Activated T-helper 17 cell treated with anti-CD3 and anti-CD28 coated beads, Interleukin-2, amount 50 U/mL, for 72 hours (primary cell): ENCODE data around the gene ZNF91. TPM values are rescaled to one million over a fixed set of nuclear protein-coding genes. Genes with fewer than 3 reads are reported as not detected.
"Not testable (repeated sequence)": the region's sequence is repeated elsewhere in the genome, so short reads cannot be mapped to it uniquely, and the experiment has no call there.

ENCODE experiments used
- ATAC-seq: fragments of 150-1000 bp; cut with Tn5 transposase; replicated peaks from 2 replicates; pipeline ENCODE4 v1.10.0; 2021; ENCODE audit warnings: mild to moderate bottlenecking, moderate library complexity
- H3K27ac Mint-ChIP-seq: one replicate; pipeline ENCODE4 v1.8.0; 2022; ENCODE audit warnings: mixed read lengths
- H3K27me3 Mint-ChIP-seq: one replicate; pipeline ENCODE4 v1.8.0; 2022; ENCODE audit warnings: mixed read lengths
- H3K36me3 Mint-ChIP-seq: one replicate; pipeline ENCODE4 v1.8.0; 2022; ENCODE audit warnings: low read depth, mild to moderate bottlenecking, mixed read lengths
- H3K4me1 Mint-ChIP-seq: one replicate; pipeline ENCODE4 v1.8.0; 2022; ENCODE audit warnings: mixed read lengths
- H3K4me3 Mint-ChIP-seq: one replicate; pipeline ENCODE4 v1.8.0; 2022; ENCODE audit warnings: mild to moderate bottlenecking, mixed read lengths
- H3K9me3 Mint-ChIP-seq: one replicate; pipeline ENCODE4 v1.8.0; 2022; ENCODE audit warnings: mixed read lengths
- total RNA-seq, 2 donors: library from RNA; stranded (reverse); gene quantifications; one replicate each; pipeline ENCODE4 v1.2.3, GENCODE V29; 2022

The ZNF91 gene
- total RNA-seq, 2 donors from 2014 or later: 23.7 to 39.9 TPM

- not testable (repeated sequence) for H3K4me1 Mint-ChIP-seq, H3K36me3 Mint-ChIP-seq, H3K4me3 Mint-ChIP-seq, ATAC-seq, H3K27ac Mint-ChIP-seq, H3K27me3 Mint-ChIP-seq
- H3K9me3 Mint-ChIP-seq: peaks cover 26% of the 10 kb centered on the region
These were observed 76.3 kb downstream of the ZNF91 start for GRCh38 chr19:23318941-23319340.

- no peak overlapping the region for H3K27ac Mint-ChIP-seq
- no peaks in the 10 kb centered on the region for H3K36me3 Mint-ChIP-seq
- no peaks in the 10 kb centered on the region for H3K27me3 Mint-ChIP-seq
- ATAC-seq: peak; percentile 93
- H3K4me1 Mint-ChIP-seq: no peaks in the 10 kb centered on the region
- peaks cover 18% of the 10 kb centered on the region for H3K9me3 Mint-ChIP-seq
- no peak overlapping the region for H3K4me3 Mint-ChIP-seq
These were observed 77.1 kb downstream of the ZNF91 start for GRCh38 chr19:23318143-23318542.

- Mint-ChIP-seq H3K27me3 (no peaks in the 10 kb centered on the region), H3K27ac (no peak overlapping the region), H3K4me3 (no peak overlapping the region), H3K9me3 (peaks cover 10% of the 10 kb centered on the region), H3K4me1 (no peaks in the 10 kb centered on the region), H3K36me3 (no peaks in the 10 kb centered on the region)
- ATAC-seq: no peak
These were observed 80.0 kb downstream of the ZNF91 start for GRCh38 chr19:23315286-23315685.

DNA sequence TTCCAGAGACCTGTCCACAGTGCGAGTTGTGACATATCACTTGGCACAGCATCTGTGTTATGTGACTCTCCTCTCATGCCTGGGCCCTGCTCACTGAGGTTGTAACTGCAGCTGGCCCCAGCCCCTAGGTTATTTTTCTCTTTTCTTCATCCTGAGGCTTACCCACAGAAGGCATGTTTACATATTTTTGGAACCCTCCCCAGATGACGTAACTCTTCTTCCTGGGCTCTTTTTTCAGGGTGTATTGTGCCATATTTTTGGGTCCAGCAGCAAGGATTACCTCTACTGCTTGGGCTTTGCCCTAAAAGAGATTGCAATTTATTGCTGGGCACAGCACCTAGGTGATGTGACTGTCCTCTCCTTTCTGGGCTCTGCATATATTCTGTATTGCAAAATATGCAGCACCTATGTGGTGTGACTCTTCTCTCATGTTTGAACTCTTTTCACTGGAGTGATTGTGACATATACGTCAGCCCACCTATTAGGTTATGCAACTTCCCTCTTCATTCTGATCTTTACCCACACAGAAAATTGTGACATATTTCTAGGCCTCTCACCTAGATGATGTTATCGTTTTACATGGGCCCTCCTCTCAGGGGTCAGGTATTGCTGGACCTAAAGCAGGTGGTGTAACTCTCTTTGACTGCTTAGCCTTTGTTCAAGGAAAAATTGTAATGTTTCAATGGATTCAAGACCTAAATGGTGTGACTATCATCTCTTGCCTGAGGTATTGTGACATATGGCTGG is 80.6 kb downstream of the ZNF91 start:
- peaks cover 10% of the 10 kb centered on the region for H3K9me3 Mint-ChIP-seq
- no peak overlapping the region for H3K4me3 Mint-ChIP-seq
- ATAC-seq: no peak
- no peak overlapping the region for H3K27ac Mint-ChIP-seq
- no peaks in the 10 kb centered on the region for H3K36me3 Mint-ChIP-seq
- no peaks in the 10 kb centered on the region for H3K4me1 Mint-ChIP-seq
- no peaks in the 10 kb centered on the region for H3K27me3 Mint-ChIP-seq

- no peaks in the 10 kb centered on the region for H3K36me3 Mint-ChIP-seq
- no peak for ATAC-seq
- H3K27ac Mint-ChIP-seq: no peak overlapping the region
- no peak overlapping the region for H3K4me3 Mint-ChIP-seq
- H3K4me1 Mint-ChIP-seq: no peaks in the 10 kb centered on the region
- peaks cover 5% of the 10 kb centered on the region for H3K9me3 Mint-ChIP-seq
- no peaks in the 10 kb centered on the region for H3K27me3 Mint-ChIP-seq
These were observed 82.1 kb downstream of the ZNF91 start for GRCh38 chr19:23313196-23313595.

- Mint-ChIP-seq H3K4me3 (no peak overlapping the region), H3K4me1 (no peaks in the 10 kb centered on the region), H3K9me3 (peaks cover under 1% of the 10 kb centered on the region), H3K27me3 (no peaks in the 10 kb centered on the region), H3K27ac (no peak overlapping the region), H3K36me3 (no peaks in the 10 kb centered on the region)
- ATAC-seq: peak; percentile 57
These were observed 82.8 kb downstream of the ZNF91 start for GRCh38 chr19:23312515-23312914.

DNA sequence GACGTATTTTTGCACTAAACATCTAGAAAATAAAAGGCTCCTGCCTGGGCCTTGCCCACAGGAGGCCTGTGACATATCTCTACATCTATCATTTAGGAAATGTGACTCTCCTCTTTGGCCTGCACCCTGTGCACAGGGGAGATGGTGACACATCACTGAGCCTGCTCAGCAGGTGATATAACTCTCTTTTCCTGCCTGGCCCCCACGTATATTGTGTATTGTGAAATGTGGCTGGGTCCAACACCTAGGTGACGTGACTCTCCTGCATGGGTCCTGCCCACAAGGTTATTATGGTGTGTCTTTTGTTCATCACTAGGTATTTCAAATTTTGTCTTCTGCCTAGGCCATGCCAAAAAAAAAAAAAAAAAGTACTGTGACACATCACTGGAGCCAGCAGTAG is 83.7 kb downstream of the ZNF91 start:
- no peak overlapping the region for H3K27ac Mint-ChIP-seq
- no peaks in the 10 kb centered on the region for H3K36me3 Mint-ChIP-seq
- H3K4me1 Mint-ChIP-seq: no peaks in the 10 kb centered on the region
- H3K27me3 Mint-ChIP-seq: no peaks in the 10 kb centered on the region
- no peak overlapping the region for H3K4me3 Mint-ChIP-seq
- ATAC-seq: peak; percentile 35
- peaks cover 4% of the 10 kb centered on the region for H3K9me3 Mint-ChIP-seq

- H3K9me3 Mint-ChIP-seq: peaks cover 4% of the 10 kb centered on the region
- H3K4me1 Mint-ChIP-seq: no peaks in the 10 kb centered on the region
- no peak overlapping the region for H3K27ac Mint-ChIP-seq
- peak; percentile 46 for ATAC-seq
- H3K4me3 Mint-ChIP-seq: no peak overlapping the region
- no peaks in the 10 kb centered on the region for H3K27me3 Mint-ChIP-seq
- no peaks in the 10 kb centered on the region for H3K36me3 Mint-ChIP-seq
These were observed 84.5 kb downstream of the ZNF91 start for GRCh38 chr19:23310729-23311211.

DNA sequence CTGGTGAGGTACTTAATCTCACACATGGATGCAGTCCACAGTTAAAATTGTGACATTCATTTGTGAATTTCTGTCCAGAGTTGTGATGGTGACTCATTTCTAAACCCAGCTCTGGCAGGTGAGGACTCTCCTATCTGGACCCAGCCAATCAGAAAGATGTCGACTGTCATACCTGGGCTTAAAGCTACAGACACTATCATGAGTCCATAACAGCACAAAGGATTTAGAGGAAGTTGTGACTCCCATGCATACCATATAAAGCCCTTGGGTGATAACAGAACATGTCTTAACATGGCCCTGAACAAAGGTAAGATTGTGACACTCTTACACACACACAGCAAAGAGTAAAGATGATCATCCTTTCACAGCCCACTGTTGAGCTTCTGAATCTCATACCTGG is 85.3 kb downstream of the ZNF91 start:
- no peak overlapping the region for H3K27ac Mint-ChIP-seq
- no peaks in the 10 kb centered on the region for H3K36me3 Mint-ChIP-seq
- H3K4me3 Mint-ChIP-seq: no peak overlapping the region
- H3K9me3 Mint-ChIP-seq: peaks cover 4% of the 10 kb centered on the region
- H3K27me3 Mint-ChIP-seq: no peaks in the 10 kb centered on the region
- H3K4me1 Mint-ChIP-seq: no peaks in the 10 kb centered on the region
- ATAC-seq: no peak

DNA sequence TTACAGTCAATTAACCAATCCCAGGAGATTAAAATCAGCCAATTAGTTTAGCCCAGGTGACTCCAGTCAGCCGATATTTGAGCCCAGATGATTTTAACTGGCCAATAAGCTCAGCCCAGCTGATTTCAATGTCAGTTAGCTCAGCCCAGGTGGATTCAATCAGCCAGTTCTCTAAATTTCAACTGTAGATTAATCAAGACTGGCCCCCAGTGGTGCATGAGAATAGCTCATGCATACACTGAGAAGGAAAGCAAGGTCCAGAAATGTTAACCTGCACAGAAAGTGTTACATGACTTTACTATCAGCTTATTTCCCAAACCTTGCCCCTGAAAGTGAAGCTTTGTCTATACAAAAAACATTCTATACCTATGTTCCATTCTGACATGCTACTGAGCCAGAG is 89.7 kb downstream of the ZNF91 start:
- H3K4me1 Mint-ChIP-seq: no peaks in the 10 kb centered on the region

GRCh38 chr19:23304238-23304637 is 91.0 kb downstream of the ZNF91 start:
- no peaks in the 10 kb centered on the region for H3K36me3 Mint-ChIP-seq
- no peak overlapping the region for H3K4me3 Mint-ChIP-seq
- no peaks in the 10 kb centered on the region for H3K4me1 Mint-ChIP-seq
- no peak overlapping the region for H3K27ac Mint-ChIP-seq
- peaks cover 13% of the 10 kb centered on the region for H3K9me3 Mint-ChIP-seq
- ATAC-seq: no peak
- H3K27me3 Mint-ChIP-seq: peaks cover 4% of the 10 kb centered on the region

More for the DNA sequence above, 89.7 kb downstream of the ZNF91 start:
- ATAC-seq: no peak
- Mint-ChIP-seq H3K36me3 (no peaks in the 10 kb centered on the region), H3K27ac (no peak overlapping the region), H3K4me3 (no peak overlapping the region), H3K9me3 (peaks cover 6% of the 10 kb centered on the region), H3K27me3 (peaks cover 4% of the 10 kb centered on the region)

GRCh38 chr19:23294141-23294540 is 101.1 kb downstream of the ZNF91 start:
- H3K4me3 Mint-ChIP-seq: no peak overlapping the region

DNA sequence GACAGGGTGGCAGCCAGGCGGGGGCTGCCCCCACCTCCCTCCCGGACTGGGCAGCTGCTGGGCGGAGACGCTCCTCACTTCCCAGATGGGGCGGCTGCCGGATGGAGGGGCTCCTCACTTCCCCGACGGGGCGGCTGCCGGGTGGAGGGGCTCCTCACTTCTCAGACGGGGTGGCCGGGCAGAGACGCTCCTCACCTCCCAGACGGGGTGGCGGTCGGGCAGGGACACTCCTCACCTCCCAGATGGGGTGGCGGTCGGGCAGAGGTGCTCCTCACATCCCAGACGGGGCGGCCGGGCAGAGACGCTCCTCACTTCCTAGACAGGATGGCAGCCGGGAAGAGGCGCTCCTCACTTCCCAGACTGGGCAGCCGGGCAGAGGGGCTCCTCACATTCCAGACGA is 105.3 kb downstream of the ZNF91 start:
- not testable (repeated sequence) for H3K36me3 Mint-ChIP-seq, H3K27ac Mint-ChIP-seq, ATAC-seq, H3K4me1 Mint-ChIP-seq, H3K9me3 Mint-ChIP-seq, H3K27me3 Mint-ChIP-seq, H3K4me3 Mint-ChIP-seq

More at GRCh38 chr19:23294141-23294540, 101.1 kb downstream of the ZNF91 start:
- Mint-ChIP-seq H3K27ac (no peak overlapping the region), H3K27me3 (no peaks in the 10 kb centered on the region), H3K4me1 (no peaks in the 10 kb centered on the region), H3K9me3 (no peaks in the 10 kb centered on the region), H3K36me3 (no peaks in the 10 kb centered on the region)
- ATAC-seq: no peak
